Diencephalon (tissue), 1 donor: ENCODE data around the gene MRPL17. TPM values are rescaled to one million over a fixed set of nuclear protein-coding genes. Genes with fewer than 3 reads are reported as not detected.

Experiments used
- total RNA-seq: library from RNA; depleted of rRNA; stranded (reverse); fragments of >200 nt; gene quantifications from one replicate; pipeline ENCODE4 v1.2.3, GENCODE V29; 2014

The MRPL17 gene
- total RNA-seq, result 23.5 TPM

DNA sequence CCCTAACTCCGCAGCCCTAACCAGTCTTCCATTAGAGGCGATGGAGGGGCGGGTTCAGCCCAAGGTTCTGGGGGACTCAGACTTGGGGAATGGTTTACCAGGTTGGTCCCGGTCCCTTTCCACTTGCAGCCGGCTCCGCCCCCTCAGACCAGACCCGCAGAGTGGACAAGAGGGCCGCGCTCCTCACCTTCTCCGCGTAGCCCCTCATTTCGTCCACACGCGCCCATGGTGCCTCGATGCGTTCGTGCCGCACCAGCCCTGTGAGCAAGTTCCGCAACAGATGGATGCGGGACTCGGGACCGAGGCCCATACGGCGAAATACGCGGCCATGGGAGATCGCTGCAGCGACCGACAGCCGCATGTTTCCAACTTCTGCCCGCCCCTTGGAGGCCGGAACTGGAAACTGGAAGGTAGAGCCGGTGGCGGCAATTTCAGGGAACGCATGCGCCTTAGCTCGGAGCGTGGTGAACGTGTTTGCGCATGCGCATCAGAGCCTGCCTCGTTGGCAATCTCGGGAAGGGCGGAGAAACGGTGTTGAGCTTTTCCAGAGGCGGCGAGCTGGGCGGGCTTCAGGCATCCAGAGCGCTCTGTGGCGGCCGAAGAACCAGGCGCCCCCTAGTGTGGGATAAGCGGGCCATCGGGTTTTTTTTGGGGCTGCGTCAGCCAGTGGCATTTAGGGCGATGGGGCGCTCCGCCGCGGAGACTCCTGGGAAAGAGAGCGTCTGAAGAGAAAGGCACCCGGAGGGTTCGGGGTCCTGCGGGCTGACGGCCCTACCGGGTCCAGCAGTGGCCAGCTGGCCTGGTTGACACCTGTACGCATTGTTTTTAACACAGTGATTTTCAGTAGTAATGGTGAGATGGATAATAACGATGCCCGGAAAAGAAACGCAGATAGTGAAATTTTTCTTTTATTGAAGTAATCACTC, at the start of gene MRPL17:
Gene MRPL17 (minus strand): TSS at position 405 of the 926 bp plus-strand sequence. CDS start 44 bp downstream, at position 361.

DNA sequence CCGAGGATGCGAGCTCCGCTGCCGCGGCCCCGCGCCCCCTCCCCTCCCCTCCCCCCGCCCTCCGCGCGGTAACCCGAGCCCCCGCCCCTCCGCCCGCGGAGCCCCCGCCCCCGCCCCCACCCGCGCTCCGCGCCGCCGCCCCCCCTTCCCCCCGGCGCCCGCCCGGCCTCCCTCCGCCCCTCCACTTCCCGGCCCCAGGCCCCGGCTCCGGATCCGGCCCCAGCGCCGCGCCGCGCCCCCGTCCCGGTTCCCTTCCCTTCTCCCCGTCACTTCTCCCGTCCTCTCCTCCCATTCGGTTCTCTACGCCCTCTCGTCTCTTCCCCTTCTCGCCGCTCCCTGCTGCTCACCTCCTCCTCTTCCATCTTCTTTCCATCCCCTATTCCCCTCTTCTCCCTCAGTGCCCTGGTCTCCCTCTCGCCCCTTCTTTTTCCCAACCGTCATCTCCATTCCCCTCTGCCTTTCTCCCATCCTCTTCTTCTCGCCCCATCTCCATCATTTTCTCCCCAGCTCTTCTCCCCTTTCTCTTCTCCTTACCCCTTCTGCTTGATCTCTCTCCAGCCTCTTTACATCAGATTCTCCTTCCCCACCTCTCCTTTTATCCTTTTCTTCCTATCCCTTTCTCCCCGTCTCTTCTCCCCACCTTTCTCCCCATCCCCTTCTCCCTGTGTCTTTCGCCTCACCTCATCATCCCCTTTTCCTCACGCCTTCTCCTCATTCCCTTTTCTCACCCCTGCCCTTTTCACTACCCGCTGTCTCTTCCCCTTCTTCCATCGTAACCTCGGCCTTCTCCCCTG, 27.2 kb downstream of the MRPL17 start, which contains the start of gene DCHS1:
Gene DCHS1 (minus strand): TSS at position 20 of the 794 bp plus-strand sequence. CDS start 14,196 bp downstream, outside the sequence.

Other genes with a start within 250 kb of the MRPL17 start
- gene HPX, start 242.4 kb downstream of the MRPL17 start, total RNA-seq, result 2.1 TPM
- gene TRIM3, start 209.4 kb downstream of the MRPL17 start, total RNA-seq, result 48.4 TPM
- 37.6 TPM for gene ARFIP2, start 202.0 kb downstream of the MRPL17 start, total RNA-seq
- gene TIMM10B, start 201.8 kb downstream of the MRPL17 start, total RNA-seq, result 27.2 TPM
- 6.5 TPM for gene DNHD1, start 186.1 kb downstream of the MRPL17 start, total RNA-seq
- 13.1 TPM for gene RRP8, start 79.7 kb downstream of the MRPL17 start, total RNA-seq
- 51.2 TPM for gene ILK, start 79.6 kb downstream of the MRPL17 start, total RNA-seq
- 14.8 TPM for gene TAF10, start 71.1 kb downstream of the MRPL17 start, total RNA-seq
- gene TPP1, start 63.9 kb downstream of the MRPL17 start, total RNA-seq, result 16.8 TPM
- gene DCHS1, start 27.5 kb downstream of the MRPL17 start, total RNA-seq, result 48.4 TPM
- 1.4 TPM for gene OR2AG2, start 88.6 kb upstream of the MRPL17 start, total RNA-seq
- gene OR2AG1, start 99.7 kb upstream of the MRPL17 start, total RNA-seq, result not detected
- 1.8 TPM for gene OR6A2, start 116.3 kb upstream of the MRPL17 start, total RNA-seq
- not detected for gene OR10A5, start 162.3 kb upstream of the MRPL17 start, total RNA-seq
- not detected for gene OR10A2, start 179.7 kb upstream of the MRPL17 start, total RNA-seq
- not detected for gene OR10A4, start 193.3 kb upstream of the MRPL17 start, total RNA-seq
- gene OR2D2, start 209.2 kb upstream of the MRPL17 start, total RNA-seq, result 1.4 TPM
- gene OR2D3, start 237.7 kb upstream of the MRPL17 start, total RNA-seq, result not detected
- gene ZNF215, start 243.1 kb upstream of the MRPL17 start, total RNA-seq, result 3.5 TPM